HG02970 (cell line): ENCODE data around the gene ZNF761.
"Not testable (repeated sequence)": the region's sequence is repeated elsewhere in the genome, so short reads cannot be mapped to it uniquely, and the experiment has no call there.

ENCODE experiments used
- ATAC-seq: cut with Tn5 transposase; IDR thresholded peaks from one replicate; pipeline ENCODE4 v1.9.1; 2021; ENCODE audit warnings: mild to moderate bottlenecking, moderate library complexity, moderate number of reproducible peaks; ENCODE audit not compliant: unreplicated experiment, low FRiP score

ZNF761 gene

GRCh38 chr19:53455828-53456227 is 24.0 kb downstream of the ZNF761 start:
- ATAC-seq = no peak

- ATAC-seq = not testable (repeated sequence)
Measured at GRCh38 chr19:53460131-53460721, 28.4 kb downstream of the ZNF761 start.

GRCh38 chr19:53461866-53462265 is 30.1 kb downstream of the ZNF761 start:
- ATAC-seq = no peak

- no peak for ATAC-seq
Measured at GRCh38 chr19:53462861-53463260, 31.1 kb downstream of the ZNF761 start.

- no peak for ATAC-seq
Measured at GRCh38 chr19:53463263-53463662, 31.5 kb downstream of the ZNF761 start.

- no peak for ATAC-seq
Measured at GRCh38 chr19:53466726-53467484, 35.1 kb downstream of the ZNF761 start.

GRCh38 chr19:53467485-53468262 is 35.9 kb downstream of the ZNF761 start, which contains the start of gene ZNF813:
Gene ZNF813 (plus strand): TSS chr19:53467733. CDS start chr19:53483823, 16,090 bp downstream.
- ATAC-seq = peak; percentile 95

- not testable (repeated sequence) for ATAC-seq
Measured at GRCh38 chr19:53468628-53469027, 36.8 kb downstream of the ZNF761 start.

- no peak for ATAC-seq
Measured at GRCh38 chr19:53471916-53472315, 40.1 kb downstream of the ZNF761 start.

- not testable (repeated sequence) for ATAC-seq
Measured at GRCh38 chr19:53474832-53475231, 43.0 kb downstream of the ZNF761 start.

- not testable (repeated sequence) for ATAC-seq
Measured at GRCh38 chr19:53475470-53475869, 43.7 kb downstream of the ZNF761 start.

GRCh38 chr19:53483751-53484150 is 52.0 kb downstream of the ZNF761 start:
- ATAC-seq = not testable (repeated sequence)

GRCh38 chr19:53485046-53486004 is 53.5 kb downstream of the ZNF761 start:
- ATAC-seq = no peak

- no peak for ATAC-seq
Measured at GRCh38 chr19:53492153-53492552, 60.4 kb downstream of the ZNF761 start.

- ATAC-seq = not testable (repeated sequence)
Measured at GRCh38 chr19:53497311-53498023, 65.7 kb downstream of the ZNF761 start.

- ATAC-seq = not testable (repeated sequence)
Measured at GRCh38 chr19:53498024-53498395, 66.2 kb downstream of the ZNF761 start.

GRCh38 chr19:53503151-53503550 is 71.4 kb downstream of the ZNF761 start:
- not testable (repeated sequence) for ATAC-seq

GRCh38 chr19:53503671-53504364 is 72.0 kb downstream of the ZNF761 start:
- ATAC-seq = not testable (repeated sequence)

- not testable (repeated sequence) for ATAC-seq
Measured at GRCh38 chr19:53504365-53504703, 72.5 kb downstream of the ZNF761 start.
